ENCODE data around the gene POLR2I. TPM values are rescaled to one million over a fixed set of nuclear protein-coding genes. Genes with fewer than 3 reads are reported as not detected.

The POLR2I gene
- total and polyA plus RNA-seq, 9 of the 15 experiments (the other 6 are each of a cell fraction or from before 2014, with no cell fraction given), result 28.0 to 283 (median 123) TPM

GRCh38 chr19:36114721-36115452 lies at the start of gene POLR2I (continued):
- TF ChIP-seq TSC22D4 (tag; IDR thresholded peaks at IDR 0.05) (no peak), SIN3A (IDR thresholded peaks at IDR 0.05; ENCODE audit: borderline replicate concordance in 2 of 2, control insufficient read depth in 1 of 2, low read depth in 2 of 2, low read length in 2 of 2) (peak in 1 of 2 experiments; percentile 97; a peak in 2 of 4 replicates), PHF20 (IDR thresholded peaks at IDR 0.05; ENCODE audit: partially characterized antibody) (peak; percentile 62), ETS1 (conservative IDR thresholded peaks at IDR 0.05; ENCODE audit: control insufficient read depth, low read depth, low read length) (peak; percentile 82), PPARD (CRISPR knock-in tag; IDR thresholded peaks at IDR 0.05) (no peak), L3MBTL2 (IDR thresholded peaks at IDR 0.05) (peak; percentile 100), CXXC5 (CRISPR knock-in tag; IDR thresholded peaks at IDR 0.05) (peak; percentile 96), CREB5 (CRISPR knock-in tag; IDR thresholded peaks at IDR 0.05) (no peak), NFRKB (IDR thresholded peaks at IDR 0.05; ENCODE audit: low read depth) (peak; percentile 36; the same call in 1 of the 2 replicates), ELK3 (CRISPR knock-in tag; IDR thresholded peaks at IDR 0.05) (no peak)
- TF ChIP-seq, protein P1, sequence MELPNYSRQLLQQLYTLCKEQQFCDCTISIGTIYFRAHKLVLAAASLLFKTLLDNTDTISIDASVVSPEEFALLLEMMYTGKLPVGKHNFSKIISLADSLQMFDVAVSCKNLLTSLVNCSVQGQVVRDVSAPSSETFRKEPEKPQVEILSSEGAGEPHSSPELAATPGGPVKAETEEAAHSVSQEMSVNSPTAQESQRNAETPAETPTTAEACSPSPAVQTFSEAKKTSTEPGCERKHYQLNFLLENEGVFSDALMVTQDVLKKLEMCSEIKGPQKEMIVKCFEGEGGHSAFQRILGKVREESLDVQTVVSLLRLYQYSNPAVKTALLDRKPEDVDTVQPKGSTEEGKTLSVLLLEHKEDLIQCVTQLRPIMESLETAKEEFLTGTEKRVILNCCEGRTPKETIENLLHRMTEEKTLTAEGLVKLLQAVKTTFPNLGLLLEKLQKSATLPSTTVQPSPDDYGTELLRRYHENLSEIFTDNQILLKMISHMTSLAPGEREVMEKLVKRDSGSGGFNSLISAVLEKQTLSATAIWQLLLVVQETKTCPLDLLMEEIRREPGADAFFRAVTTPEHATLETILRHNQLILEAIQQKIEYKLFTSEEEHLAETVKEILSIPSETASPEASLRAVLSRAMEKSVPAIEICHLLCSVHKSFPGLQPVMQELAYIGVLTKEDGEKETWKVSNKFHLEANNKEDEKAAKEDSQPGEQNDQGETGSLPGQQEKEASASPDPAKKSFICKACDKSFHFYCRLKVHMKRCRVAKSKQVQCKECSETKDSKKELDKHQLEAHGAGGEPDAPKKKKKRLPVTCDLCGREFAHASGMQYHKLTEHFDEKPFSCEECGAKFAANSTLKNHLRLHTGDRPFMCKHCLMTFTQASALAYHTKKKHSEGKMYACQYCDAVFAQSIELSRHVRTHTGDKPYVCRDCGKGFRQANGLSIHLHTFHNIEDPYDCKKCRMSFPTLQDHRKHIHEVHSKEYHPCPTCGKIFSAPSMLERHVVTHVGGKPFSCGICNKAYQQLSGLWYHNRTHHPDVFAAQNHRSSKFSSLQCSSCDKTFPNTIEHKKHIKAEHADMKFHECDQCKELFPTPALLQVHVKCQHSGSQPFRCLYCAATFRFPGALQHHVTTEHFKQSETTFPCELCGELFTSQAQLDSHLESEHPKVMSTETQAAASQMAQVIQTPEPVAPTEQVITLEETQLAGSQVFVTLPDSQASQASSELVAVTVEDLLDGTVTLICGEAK (IDR thresholded peaks at IDR 0.05), result no peak
- TF ChIP-seq, protein P1 (CRISPR knock-in tag; IDR thresholded peaks at IDR 0.05), result no peak
- TF ChIP-seq, protein P2, sequence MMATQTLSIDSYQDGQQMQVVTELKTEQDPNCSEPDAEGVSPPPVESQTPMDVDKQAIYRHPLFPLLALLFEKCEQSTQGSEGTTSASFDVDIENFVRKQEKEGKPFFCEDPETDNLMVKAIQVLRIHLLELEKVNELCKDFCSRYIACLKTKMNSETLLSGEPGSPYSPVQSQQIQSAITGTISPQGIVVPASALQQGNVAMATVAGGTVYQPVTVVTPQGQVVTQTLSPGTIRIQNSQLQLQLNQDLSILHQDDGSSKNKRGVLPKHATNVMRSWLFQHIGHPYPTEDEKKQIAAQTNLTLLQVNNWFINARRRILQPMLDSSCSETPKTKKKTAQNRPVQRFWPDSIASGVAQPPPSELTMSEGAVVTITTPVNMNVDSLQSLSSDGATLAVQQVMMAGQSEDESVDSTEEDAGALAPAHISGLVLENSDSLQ (IDR thresholded peaks at IDR 0.05), result peak; percentile 72

All from K562 (cell line).